Liver (tissue), 3 donors: ENCODE measurements around the gene INPP5A.

Experiments
- EGR1 ChIP-seq, 2 donors: IDR thresholded peaks; 2 replicates each; pipeline ENCODE4 v1.6.1; 2016 to 2018; ENCODE audit warnings: antibody characterized with exemption in 2 of 2, low read depth in 2 of 2
- FOXA1 ChIP-seq: IDR thresholded peaks from 2 replicates; pipeline ENCODE4 v1.6.1; 2016; ENCODE audit warnings: antibody characterized with exemption
- GABPA ChIP-seq, 2 donors: IDR thresholded peaks in 1 of 2; conservative IDR thresholded peaks in 1 of 2; 2 replicates each; pipeline ENCODE4 v1.6.1; 2016; ENCODE audit warnings: antibody characterized with exemption in 2 of 2, mild to moderate bottlenecking in 1 of 2, moderate library complexity in 1 of 2
- JUND ChIP-seq, 2 donors: IDR thresholded peaks; 2 replicates each; pipeline ENCODE4 v1.6.1; 2016; ENCODE audit warnings: antibody characterized with exemption in 2 of 2
- RAD21 ChIP-seq, 2 donors: IDR thresholded peaks; 2 replicates each; pipeline ENCODE4 v1.6.1; 2016; ENCODE audit warnings: antibody characterized with exemption in 2 of 2, mild to moderate bottlenecking in 2 of 2
- RXRA ChIP-seq, 2 donors: IDR thresholded peaks; 2 replicates each; pipeline ENCODE4 v1.6.1; 2017 to 2018; ENCODE audit warnings: antibody characterized with exemption in 2 of 2, mild to moderate bottlenecking in 1 of 2
- SP1 ChIP-seq: IDR thresholded peaks from 2 replicates; pipeline ENCODE4 v1.6.1; 2018; ENCODE audit warnings: antibody characterized with exemption, mild to moderate bottlenecking
- TAF1 ChIP-seq: conservative IDR thresholded peaks from 2 replicates; pipeline ENCODE4 v1.6.1; 2016; ENCODE audit warnings: antibody characterized with exemption, mild to moderate bottlenecking
- YY1 ChIP-seq: IDR thresholded peaks from 2 replicates; pipeline ENCODE4 v1.6.1; 2016; ENCODE audit warnings: antibody characterized with exemption, mild to moderate bottlenecking
- TF ChIP-seq, protein P1 (sequence below): fragments of 150-350 bp; IDR thresholded peaks from 2 replicates; pipeline ENCODE4 v1.5.1; 2017; ENCODE audit warnings: improper control_type of control experiment, low read depth, low read length; ENCODE audit not compliant: missing input control
- TF ChIP-seq, protein P2 (sequence below): IDR thresholded peaks from 2 replicates; pipeline ENCODE4 v1.6.1; 2016; ENCODE audit warnings: antibody characterized with exemption, mild to moderate bottlenecking
- TF ChIP-seq, protein P3 (sequence below): IDR thresholded peaks from 2 replicates; pipeline ENCODE4 v1.6.1; 2016; ENCODE audit warnings: antibody characterized with exemption
- TF ChIP-seq, protein P4 (sequence below): IDR thresholded peaks from 2 replicates; pipeline ENCODE4 v1.6.1; 2016; ENCODE audit warnings: antibody characterized with exemption
- TF ChIP-seq, protein P5 (sequence below): IDR thresholded peaks from 2 replicates; pipeline ENCODE4 v1.6.1; 2016; ENCODE audit warnings: antibody characterized with exemption
- donor health status: healthy.
- donor health status: healthy.

DNA sequence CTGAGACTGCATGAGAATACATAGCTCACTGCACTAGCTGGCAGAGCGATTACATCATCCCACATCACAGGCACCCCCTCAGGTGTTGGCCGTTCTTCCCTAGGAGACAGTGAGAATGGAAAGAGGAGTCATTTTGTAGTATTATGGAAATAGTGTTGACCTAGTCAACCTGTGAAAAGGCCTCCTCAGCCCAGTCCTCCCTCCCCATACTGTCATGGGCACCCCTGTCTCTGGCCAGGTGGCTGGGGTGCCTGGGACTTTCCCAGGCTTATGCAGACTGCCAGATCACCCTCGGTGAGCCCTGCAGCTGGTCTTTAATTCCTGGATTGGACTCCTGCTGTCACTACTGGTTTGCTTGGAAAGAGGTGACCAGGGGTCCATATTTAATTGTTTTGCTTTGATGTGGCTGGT, 4.0 kb downstream of the INPP5A start:
- TF ChIP-seq RAD21 (IDR thresholded peaks at IDR 0.05), result no peak
- TF ChIP-seq, protein P1, sequence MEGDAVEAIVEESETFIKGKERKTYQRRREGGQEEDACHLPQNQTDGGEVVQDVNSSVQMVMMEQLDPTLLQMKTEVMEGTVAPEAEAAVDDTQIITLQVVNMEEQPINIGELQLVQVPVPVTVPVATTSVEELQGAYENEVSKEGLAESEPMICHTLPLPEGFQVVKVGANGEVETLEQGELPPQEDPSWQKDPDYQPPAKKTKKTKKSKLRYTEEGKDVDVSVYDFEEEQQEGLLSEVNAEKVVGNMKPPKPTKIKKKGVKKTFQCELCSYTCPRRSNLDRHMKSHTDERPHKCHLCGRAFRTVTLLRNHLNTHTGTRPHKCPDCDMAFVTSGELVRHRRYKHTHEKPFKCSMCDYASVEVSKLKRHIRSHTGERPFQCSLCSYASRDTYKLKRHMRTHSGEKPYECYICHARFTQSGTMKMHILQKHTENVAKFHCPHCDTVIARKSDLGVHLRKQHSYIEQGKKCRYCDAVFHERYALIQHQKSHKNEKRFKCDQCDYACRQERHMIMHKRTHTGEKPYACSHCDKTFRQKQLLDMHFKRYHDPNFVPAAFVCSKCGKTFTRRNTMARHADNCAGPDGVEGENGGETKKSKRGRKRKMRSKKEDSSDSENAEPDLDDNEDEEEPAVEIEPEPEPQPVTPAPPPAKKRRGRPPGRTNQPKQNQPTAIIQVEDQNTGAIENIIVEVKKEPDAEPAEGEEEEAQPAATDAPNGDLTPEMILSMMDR, result no peak
- no peak for TF ChIP-seq TAF1
- TF ChIP-seq JUND (IDR thresholded peaks at IDR 0.05), result no peak
- no peak for TF ChIP-seq RXRA (IDR thresholded peaks at IDR 0.05)
- TF ChIP-seq, protein P2, sequence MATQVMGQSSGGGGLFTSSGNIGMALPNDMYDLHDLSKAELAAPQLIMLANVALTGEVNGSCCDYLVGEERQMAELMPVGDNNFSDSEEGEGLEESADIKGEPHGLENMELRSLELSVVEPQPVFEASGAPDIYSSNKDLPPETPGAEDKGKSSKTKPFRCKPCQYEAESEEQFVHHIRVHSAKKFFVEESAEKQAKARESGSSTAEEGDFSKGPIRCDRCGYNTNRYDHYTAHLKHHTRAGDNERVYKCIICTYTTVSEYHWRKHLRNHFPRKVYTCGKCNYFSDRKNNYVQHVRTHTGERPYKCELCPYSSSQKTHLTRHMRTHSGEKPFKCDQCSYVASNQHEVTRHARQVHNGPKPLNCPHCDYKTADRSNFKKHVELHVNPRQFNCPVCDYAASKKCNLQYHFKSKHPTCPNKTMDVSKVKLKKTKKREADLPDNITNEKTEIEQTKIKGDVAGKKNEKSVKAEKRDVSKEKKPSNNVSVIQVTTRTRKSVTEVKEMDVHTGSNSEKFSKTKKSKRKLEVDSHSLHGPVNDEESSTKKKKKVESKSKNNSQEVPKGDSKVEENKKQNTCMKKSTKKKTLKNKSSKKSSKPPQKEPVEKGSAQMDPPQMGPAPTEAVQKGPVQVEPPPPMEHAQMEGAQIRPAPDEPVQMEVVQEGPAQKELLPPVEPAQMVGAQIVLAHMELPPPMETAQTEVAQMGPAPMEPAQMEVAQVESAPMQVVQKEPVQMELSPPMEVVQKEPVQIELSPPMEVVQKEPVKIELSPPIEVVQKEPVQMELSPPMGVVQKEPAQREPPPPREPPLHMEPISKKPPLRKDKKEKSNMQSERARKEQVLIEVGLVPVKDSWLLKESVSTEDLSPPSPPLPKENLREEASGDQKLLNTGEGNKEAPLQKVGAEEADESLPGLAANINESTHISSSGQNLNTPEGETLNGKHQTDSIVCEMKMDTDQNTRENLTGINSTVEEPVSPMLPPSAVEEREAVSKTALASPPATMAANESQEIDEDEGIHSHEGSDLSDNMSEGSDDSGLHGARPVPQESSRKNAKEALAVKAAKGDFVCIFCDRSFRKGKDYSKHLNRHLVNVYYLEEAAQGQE, result no peak
- TF ChIP-seq, protein P3, sequence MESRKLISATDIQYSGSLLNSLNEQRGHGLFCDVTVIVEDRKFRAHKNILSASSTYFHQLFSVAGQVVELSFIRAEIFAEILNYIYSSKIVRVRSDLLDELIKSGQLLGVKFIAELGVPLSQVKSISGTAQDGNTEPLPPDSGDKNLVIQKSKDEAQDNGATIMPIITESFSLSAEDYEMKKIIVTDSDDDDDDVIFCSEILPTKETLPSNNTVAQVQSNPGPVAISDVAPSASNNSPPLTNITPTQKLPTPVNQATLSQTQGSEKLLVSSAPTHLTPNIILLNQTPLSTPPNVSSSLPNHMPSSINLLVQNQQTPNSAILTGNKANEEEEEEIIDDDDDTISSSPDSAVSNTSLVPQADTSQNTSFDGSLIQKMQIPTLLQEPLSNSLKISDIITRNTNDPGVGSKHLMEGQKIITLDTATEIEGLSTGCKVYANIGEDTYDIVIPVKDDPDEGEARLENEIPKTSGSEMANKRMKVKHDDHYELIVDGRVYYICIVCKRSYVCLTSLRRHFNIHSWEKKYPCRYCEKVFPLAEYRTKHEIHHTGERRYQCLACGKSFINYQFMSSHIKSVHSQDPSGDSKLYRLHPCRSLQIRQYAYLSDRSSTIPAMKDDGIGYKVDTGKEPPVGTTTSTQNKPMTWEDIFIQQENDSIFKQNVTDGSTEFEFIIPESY, result no peak
- no peak for TF ChIP-seq GABPA (IDR thresholded peaks at IDR 0.05 in 1 of 2, conservative IDR thresholded peaks at IDR 0.05 in 1 of 2)
- TF ChIP-seq, protein P4, sequence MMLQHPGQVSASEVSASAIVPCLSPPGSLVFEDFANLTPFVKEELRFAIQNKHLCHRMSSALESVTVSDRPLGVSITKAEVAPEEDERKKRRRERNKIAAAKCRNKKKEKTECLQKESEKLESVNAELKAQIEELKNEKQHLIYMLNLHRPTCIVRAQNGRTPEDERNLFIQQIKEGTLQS, result no peak
- TF ChIP-seq, protein P5, sequence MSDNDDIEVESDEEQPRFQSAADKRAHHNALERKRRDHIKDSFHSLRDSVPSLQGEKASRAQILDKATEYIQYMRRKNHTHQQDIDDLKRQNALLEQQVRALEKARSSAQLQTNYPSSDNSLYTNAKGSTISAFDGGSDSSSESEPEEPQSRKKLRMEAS, result no peak
- TF ChIP-seq YY1, result no peak
- TF ChIP-seq SP1, result no peak
- TF ChIP-seq FOXA1, result no peak
- no peak for TF ChIP-seq EGR1 (IDR thresholded peaks at IDR 0.05; ENCODE audit: low read depth in 2 of 2)
